NCI-H2196 (cell line): ENCODE results near the gene NSMCE3.
"Not testable (repeated sequence)": the region's sequence is repeated elsewhere in the genome, so short reads cannot be mapped to it uniquely, and the experiment has no call there.

Experiments
- DNase-seq: peaks from one replicate; lab custom pipeline; 2025; ENCODE audit not compliant: unreplicated experiment; lab: John Stamatoyannopoulos, UW

NSMCE3 gene

GRCh38 chr15:29270169-29270955 lies 740 bp upstream of the NSMCE3 start:
- no peak for DNase-seq

GRCh38 chr15:29268706-29269484 lies 727 bp downstream of the NSMCE3 start:
- DNase-seq: no peak

DNA sequence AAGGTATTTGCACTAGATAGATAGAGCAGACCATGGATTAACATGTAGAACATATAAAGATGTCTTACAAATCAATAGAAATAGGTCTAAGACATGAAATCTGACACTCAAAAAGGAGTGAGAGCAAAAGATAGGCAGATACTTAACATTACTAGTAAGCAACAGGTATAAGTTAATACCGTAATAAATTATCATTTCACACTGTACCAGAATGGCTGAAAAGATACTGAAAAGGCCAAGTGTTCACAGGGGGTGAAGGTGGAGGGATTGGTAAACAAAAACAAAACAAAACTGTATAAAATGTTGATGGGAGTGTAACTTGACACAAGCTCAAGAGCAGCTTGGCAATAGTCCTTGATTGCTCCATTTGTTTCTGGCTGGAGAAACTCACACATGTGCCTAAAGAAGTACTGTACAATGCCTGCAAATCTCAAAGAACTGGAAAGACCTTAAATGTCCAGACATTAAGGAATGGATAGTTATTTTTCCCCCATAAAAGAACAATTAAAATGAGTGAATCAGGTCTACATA lies 3.5 kb downstream of the NSMCE3 start:
- no peak for DNase-seq

DNA sequence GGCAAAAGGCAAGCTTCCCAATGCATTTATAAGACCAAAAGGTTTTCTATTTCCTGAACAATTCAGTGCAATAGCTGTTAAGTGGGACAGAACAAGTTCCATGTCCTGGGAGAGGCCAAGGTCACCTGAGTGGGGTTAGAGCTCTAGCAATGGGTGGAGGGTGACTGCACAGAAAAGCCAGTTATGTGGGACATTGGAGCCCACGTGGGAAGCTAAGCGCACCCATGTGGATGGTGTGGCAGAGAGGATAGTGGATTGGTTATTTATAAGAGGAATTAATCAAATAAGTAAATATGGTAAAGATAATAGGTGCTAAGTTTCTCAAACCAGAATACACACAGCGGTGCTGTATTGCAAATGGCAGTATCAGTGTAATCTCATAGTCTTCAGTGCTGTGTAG lies 6.3 kb downstream of the NSMCE3 start:
- no peak for DNase-seq

GRCh38 chr15:29262738-29263137 lies 6.9 kb downstream of the NSMCE3 start:
- DNase-seq: no peak

DNA sequence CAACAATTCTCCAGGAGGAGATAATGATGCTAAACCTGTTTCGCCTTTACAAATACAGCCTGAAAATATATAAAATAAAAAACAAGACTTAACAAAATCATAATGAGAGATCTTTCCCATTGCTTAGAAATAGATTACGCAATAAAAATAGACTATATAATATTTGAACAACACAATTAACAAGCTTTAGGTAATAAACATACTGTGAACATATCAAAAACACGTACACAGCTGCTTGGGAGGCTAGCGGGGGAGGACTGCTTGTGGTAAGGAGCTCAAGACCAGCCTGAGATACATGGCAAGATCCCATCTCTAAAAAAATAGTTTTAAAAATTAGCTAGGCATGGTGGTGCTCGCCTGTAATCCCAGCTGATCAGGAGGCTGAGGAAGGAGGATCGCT lies 8.7 kb downstream of the NSMCE3 start:
- no peak for DNase-seq

DNA sequence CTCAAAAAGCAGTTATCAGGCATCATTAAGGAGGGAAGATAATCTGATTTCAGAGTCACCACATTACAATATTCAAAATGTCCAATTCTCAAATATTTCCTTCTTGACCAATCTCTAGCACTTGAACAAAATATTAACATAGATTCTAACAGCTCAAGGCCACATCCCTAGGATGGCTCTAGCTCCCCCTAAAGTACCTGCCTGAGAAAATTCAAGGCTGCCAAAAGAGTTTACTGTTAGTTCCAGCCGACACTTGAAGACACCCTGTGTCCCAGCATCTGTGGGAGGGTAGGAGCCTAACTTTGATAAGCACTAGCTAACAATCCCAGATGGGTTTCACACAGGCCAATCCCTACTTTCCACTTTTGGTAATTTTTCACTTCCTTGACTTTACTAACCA lies 10.4 kb downstream of the NSMCE3 start:
- DNase-seq: no peak

GRCh38 chr15:29252234-29252633 lies 17.4 kb downstream of the NSMCE3 start:
- no peak for DNase-seq

DNA sequence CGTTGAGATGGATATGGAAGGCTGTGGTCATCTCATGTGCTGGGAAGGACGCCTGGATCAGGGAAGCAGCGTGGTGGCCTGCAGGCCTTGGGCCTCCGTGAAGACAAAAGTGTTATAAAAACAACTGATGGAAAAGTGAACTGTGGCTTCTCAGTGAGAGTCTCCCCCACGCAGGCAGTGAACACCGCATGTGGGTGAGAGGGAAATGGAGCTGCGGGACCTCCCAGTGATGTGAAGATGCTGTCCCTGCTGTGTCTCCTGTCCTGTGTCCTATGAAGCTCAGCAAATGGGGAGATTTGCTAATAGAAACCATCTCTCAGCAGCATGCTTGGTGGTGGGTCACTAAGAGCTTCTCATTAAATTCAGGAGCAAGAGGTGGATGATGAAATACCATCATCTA lies 25.1 kb downstream of the NSMCE3 start:
- no peak for DNase-seq

DNA sequence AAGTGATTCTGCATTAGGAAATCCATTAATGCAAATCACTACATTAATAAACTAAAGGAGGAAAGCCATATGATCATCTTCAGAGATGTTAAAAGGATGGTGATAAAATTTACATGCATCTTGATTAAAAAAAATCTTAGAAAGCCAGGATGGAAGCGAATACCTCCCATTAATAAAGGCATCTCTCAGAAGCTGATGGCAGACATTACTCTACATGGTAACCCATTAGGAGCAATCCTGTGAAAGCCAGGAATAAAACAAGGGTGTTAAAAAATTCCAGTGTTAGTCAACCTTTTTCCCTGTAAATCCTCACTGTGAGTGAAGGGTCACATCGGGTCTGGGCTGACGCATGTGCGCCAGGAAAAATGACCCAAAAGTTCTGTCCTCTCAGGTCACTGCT lies 25.5 kb downstream of the NSMCE3 start:
- no peak for DNase-seq

- no peak for DNase-seq
These were observed 27.0 kb downstream of the NSMCE3 start for GRCh38 chr15:29242456-29243242.

DNA sequence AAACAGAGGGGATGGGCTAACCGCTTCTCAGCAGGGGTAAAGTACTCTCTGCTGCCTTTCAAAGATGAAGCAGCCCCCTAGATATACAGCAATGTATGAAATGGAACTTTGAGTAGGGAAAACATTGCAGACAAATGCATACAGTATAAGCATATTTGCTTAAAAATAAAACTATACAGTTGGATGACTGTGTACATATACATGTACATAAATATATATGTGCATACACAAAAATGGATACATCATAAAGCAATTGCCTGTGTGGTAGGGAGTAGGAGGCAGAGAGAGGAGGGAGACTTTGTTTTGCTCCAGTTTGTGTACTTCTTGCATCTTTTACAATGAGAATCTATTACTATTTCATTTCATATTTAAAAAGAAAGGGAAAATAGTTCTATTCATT lies 28.4 kb downstream of the NSMCE3 start:
- DNase-seq: no peak

- DNase-seq: no peak
These were observed 30.2 kb downstream of the NSMCE3 start for GRCh38 chr15:29239395-29239794.

GRCh38 chr15:29233566-29233965 lies 36.1 kb downstream of the NSMCE3 start:
- DNase-seq: no peak

- no peak for DNase-seq
These were observed 43.0 kb downstream of the NSMCE3 start for GRCh38 chr15:29226436-29227208.

GRCh38 chr15:29225534-29226234 lies 43.9 kb downstream of the NSMCE3 start:
- no peak for DNase-seq

DNA sequence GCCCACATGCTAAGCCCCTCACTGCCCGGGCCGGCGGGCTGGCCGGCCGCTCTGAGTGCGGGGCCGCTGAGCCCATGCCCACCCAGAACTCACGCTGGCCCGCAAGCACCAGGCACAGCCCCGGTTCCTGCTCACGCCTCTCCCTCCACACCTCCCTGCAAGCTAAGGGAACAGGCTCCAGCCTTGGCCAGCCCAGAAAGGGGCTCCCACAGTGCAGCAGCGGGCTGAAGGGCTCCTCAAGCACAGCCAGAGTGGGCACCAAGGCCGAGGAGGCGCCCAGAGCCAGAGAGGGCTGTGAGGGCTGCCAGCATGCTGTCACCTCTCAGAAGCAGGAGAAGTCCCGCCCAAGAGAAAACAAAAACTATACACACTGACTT lies 44.6 kb downstream of the NSMCE3 start:
- DNase-seq: not testable (repeated sequence)

DNA sequence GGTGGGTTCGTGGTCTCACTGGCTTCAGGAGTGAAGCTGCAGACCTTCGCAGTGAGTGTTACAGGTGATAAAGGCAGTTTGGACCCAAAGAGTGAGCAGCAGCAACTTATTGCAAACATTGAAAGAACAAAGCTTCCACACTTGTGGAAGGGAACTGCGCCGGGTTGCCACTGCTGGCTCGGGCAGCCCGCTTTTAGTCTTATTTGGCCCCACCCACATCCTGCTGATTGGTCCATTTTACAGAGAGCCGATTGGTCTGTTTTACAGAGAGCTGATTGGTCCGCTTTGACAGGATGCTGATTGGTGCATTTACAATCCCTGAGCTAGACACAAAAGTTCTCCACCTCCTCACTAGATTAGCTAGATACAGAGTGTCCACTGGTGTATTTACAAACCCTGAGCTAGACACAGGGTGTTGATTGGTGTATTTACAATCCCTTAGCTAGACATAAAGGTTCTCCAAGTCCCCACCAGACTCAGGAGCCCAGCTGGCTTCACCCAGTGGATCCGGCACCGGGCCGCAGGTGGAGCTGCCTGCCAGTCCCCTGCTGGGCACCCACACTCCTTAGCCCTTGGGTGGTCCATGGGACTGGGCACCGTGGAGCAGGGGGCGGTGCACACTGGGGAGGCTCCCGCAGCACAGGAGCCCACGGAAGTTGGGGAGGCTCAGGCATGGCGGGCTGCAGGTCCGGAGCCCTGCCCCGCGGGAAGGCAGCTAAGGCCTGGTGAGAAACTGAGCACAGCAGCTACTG lies 45.2 kb downstream of the NSMCE3 start:
- DNase-seq: not testable (repeated sequence)

DNA sequence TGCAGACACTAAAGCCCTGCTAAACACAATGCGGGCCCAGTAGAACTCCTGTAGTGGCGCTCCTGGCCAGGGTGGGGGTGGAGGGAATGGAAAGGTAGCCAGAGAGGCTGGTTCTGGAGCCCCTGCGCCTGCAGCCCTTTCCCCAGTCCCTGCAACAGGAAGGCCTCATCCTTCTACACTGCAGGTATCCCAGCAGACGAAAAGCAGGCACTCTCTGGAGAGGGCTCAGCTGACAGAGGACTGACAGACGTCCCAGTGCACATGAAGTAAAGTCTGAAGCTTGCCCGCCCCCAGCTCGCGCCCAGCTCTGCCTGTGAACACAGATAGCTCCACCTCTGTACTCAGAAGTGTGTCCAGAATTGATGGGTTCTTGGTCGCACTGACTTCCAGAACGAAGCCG lies 46.0 kb downstream of the NSMCE3 start:
- DNase-seq: no peak
